ENCODE results near the gene TMIGD1. TPM values are rescaled to one million over a fixed set of nuclear protein-coding genes. Genes with fewer than 3 reads are reported as not detected.

The TMIGD1 gene
- total RNA-seq, 1 experiment from 2014 or later = not detected

- Histone ChIP-seq H3K27me3 (replicated peaks; ENCODE audit: insufficient read depth, low read depth, low read length, poor library complexity) (no peaks in the 10 kb centered on the region), H3K4me3 (ENCODE audit: low read depth, low read length, poor library complexity, severe bottlenecking) (no peak overlapping the region), H3K36me3 (ENCODE audit: insufficient read depth, low read length, poor library complexity, severe bottlenecking) (peaks cover 58% of the 10 kb centered on the region), H3K27ac (ENCODE audit: low read depth, low read length, poor library complexity, severe bottlenecking) (no peak overlapping the region), H3K4me1 (ENCODE audit: insufficient read depth, low read length, poor library complexity, severe bottlenecking) (no peaks in the 10 kb centered on the region), H3K9me3 (ENCODE audit: low read depth, low read length, poor library complexity, severe bottlenecking) (no peaks in the 10 kb centered on the region)
- no peak for DNase-seq (ENCODE audit: low spot score)
- intact Hi-C loops (cut with micrococcal nuclease; ENCODE audit: unreplicated experiment) = no loop called here
- ChIA-PET POLR2A (ENCODE audit: low non-redundant PET) (no interaction called here), CTCF (no interaction called here)
- TF ChIP-seq CTCF (conservative IDR thresholded peaks at IDR 0.05; ENCODE audit: low read depth, low read length) (no peak), EZH2 (IDR thresholded peaks at IDR 0.05; ENCODE audit: borderline replicate concordance, low read depth, low read length, poor library complexity, severe bottlenecking) (no peak)
- no TSS peak for BruUV-seq (replicated peaks)
Observed at GRCh38 chr17:30267625-30268024, 66.2 kb downstream of the TMIGD1 start.

Other genes starting within 250 kb of the TMIGD1 start
- gene NSRP1, start 217.2 kb downstream of the TMIGD1 start, total RNA-seq (2021) = 43.5 and 50.5 TPM in 2 replicates
- gene SLC6A4, start 98.4 kb downstream of the TMIGD1 start, total RNA-seq (2021) = not detected in 2 replicates
- gene BLMH, start 42.1 kb downstream of the TMIGD1 start, total RNA-seq (2021) = 94.3 and 100 TPM in 2 replicates
- 38.0 and 52.6 TPM in 2 replicates for gene CPD, start 44.9 kb upstream of the TMIGD1 start, total RNA-seq (2021)
- gene GOSR1, start 143.4 kb upstream of the TMIGD1 start, total RNA-seq (2021) = 61.2 and 69.1 TPM in 2 replicates

Measured in A673 (cell line).